Femur (tissue), 1 donor: ENCODE data around the gene NF1.
"Not testable (repeated sequence)": the region's sequence is repeated elsewhere in the genome, so short reads cannot be mapped to it uniquely, and the experiment has no call there.

Experiments used
- DNase-seq: peaks from one replicate; pipeline ENCODE4 v3.0.0-alpha.2; 2017

Gene NF1, protein sequence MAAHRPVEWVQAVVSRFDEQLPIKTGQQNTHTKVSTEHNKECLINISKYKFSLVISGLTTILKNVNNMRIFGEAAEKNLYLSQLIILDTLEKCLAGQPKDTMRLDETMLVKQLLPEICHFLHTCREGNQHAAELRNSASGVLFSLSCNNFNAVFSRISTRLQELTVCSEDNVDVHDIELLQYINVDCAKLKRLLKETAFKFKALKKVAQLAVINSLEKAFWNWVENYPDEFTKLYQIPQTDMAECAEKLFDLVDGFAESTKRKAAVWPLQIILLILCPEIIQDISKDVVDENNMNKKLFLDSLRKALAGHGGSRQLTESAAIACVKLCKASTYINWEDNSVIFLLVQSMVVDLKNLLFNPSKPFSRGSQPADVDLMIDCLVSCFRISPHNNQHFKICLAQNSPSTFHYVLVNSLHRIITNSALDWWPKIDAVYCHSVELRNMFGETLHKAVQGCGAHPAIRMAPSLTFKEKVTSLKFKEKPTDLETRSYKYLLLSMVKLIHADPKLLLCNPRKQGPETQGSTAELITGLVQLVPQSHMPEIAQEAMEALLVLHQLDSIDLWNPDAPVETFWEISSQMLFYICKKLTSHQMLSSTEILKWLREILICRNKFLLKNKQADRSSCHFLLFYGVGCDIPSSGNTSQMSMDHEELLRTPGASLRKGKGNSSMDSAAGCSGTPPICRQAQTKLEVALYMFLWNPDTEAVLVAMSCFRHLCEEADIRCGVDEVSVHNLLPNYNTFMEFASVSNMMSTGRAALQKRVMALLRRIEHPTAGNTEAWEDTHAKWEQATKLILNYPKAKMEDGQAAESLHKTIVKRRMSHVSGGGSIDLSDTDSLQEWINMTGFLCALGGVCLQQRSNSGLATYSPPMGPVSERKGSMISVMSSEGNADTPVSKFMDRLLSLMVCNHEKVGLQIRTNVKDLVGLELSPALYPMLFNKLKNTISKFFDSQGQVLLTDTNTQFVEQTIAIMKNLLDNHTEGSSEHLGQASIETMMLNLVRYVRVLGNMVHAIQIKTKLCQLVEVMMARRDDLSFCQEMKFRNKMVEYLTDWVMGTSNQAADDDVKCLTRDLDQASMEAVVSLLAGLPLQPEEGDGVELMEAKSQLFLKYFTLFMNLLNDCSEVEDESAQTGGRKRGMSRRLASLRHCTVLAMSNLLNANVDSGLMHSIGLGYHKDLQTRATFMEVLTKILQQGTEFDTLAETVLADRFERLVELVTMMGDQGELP (N-terminal part only)

DNA sequence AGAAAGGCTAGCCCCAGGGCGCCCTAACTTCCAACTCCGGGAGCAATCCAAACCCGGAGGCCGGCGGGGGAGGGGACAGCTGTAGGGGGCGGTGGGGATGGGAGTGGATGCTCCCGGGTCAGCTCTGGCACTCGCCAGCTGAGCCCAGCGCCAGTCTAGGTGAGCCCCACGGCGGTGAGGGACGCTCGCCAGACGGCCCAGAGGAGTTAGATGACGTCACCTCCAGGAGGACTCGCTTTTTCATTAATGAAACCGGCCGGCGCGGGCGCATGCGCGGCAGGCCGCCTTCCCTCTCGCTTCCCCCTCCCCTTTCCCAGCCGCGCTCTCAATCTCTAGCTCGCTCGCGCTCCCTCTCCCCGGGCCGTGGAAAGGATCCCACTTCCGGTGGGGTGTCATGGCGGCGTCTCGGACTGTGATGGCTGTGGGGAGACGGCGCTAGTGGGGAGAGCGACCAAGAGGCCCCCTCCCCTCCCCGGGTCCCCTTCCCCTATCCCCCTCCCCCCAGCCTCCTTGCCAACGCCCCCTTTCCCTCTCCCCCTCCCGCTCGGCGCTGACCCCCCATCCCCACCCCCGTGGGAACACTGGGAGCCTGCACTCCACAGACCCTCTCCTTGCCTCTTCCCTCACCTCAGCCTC lies at the start of gene NF1:
TSS of gene NF1 (plus strand) at position 378 of the 636 bp plus-strand sequence. CDS start 333 bp downstream, outside the sequence.
- DNase-seq, result peak; percentile 97

DNA sequence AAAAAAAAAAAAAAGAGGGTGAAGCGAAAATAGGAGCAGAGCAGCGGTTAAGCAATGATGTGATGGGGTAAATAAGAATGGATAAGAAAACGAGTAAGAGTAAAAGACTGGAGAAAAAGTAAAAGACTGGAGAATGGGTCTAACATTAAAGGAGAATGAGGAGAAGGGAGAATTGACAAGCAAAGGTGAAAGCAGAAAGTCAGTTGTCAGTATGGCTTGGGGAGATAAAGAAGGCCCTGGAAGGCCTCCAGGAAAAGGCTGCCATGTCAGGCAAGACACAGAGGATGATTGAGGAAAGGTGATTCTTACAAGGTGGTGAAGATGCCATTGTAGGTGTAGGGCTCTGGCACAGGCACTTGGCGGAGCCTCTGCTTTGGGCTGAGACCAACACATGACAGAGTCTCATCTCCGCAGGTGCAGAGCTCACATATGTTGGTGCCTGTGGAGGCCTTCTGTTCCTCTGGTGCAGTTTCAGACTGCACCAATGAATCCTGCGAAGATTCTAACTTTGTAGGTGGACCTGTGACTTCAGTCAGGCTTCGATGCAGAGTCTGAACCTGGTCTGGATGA lies 47.8 kb upstream of the NF1 start:
- DNase-seq, result not testable (repeated sequence)

DNA sequence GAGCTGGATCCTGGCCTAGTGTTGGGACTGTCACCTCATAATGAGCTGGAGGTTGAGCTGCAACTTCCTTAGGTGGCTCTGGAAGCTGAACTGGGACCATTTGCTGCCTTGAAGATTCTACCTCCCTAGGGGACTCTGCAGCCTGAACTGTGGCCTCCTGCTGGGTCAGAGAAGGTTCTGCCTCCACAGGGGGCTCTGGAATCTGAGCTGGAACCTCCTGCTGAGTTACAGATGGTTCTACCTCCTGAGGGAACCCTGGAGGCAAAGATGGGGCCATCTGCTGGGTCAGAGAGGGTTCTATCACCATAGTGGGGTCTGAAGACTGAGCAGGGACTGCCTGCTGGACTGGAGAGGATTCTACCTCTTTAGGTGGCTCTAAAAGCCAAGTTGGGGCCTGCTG lies 46.6 kb upstream of the NF1 start:
- no peak for DNase-seq

DNA sequence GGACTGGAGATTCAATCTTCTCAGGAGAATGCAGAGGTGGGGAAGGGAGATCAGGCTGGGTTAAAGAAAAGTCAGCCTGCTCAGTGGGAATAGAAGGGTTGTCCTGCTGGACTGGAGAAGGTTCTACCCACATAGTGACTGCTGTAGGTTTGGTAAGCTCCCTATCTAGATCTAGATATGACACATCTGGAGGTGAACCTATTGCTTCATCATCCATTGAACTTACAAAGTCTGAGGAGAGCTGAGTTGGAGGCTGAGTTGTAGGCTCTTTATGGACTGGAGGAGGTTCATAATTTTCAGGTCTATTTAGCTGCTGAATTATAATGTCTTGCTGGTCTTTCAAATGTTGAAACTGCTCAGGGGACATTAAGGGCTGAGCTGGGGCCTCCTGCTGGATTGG lies 46.0 kb upstream of the NF1 start:
- no peak for DNase-seq

DNA sequence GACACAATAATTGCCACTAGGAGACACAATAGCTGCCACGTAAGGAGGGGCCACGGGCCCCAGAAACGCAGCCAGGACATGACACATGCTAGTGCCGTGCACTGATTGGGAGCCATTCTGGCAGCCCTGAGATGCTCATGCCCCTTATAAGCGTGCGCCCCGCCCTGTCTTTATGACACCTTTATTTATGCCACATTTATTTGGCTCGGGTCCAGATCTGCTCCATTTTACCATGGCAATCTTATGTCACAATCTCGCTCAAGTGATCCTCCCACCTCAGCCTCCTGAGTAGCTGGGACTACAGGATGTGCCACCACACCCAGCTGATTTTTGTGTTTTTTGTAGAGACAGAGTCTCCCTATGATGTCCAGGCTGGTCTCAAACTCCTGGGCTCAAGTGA lies 43.8 kb upstream of the NF1 start:
- no peak for DNase-seq

DNA sequence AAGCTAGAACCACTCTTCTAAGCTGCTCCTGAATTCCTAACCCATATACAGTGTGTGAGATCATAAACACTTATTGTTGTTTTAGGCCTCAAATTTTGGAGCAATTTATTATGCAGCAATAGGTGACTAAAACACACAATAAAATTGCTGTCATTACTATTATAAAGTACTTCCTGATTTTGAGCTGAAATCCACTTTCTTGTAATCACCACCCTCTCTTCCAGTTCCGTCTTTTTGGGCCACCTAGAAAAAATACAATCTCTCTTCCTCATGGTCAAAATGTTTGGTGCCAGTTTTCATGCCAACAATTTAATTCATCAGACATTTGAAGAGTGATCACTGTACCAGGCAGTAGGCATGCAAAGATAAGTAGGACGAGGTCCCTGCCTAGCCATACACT lies 43.3 kb upstream of the NF1 start:
- DNase-seq, result no peak

DNA sequence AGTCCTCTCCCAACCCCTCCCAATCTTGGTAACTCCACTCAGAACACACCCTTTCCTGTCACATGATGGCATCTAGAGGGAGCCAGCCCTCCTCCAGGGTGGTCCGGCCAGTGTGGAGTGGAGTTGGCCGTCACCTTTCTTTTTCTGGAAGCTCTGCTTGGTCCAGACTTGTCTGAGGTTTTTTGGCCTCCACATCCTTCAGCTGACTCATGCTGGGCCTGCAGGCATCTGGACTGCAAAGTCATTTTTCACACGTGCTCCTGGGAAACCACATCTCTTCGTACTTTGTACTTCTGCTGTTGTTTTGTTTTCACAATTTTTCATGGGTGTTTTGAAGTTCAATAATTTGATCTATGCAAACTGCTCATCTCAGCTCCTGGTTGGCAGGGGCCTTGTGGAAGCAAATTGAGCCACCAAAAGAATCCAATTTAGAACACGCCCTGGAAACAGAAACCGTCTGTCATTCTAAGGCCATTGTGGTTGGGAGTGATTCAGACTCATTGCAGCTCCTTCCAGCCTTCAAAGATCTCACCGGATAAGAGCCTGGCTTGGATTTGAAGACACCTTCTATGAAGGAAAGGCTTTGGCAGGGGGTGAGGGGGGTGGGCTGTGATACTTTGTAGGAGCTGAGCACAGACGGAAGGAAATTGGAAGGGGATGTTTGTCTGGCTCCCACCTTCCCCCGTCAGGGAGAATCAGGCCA lies 42.4 kb upstream of the NF1 start:
- DNase-seq, result peak; percentile 79

DNA sequence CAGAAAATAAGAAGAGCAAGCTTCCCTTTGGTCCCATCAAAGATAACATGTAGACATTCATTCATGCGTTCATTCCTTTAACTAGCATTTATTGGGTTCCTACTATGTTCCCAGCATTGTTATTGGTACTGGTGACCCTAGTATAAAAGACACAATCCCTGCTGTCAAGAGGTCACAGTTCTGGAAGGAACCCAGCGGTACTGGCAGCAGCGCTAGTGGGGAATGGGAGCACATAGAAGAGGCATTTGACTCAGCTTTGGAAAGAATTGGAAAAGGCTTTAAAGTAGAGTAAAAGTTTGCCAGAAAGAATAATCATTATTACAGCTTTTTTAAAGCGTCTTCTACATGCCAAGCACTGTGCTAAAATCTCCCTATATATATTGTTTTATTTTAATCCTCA lies 41.7 kb upstream of the NF1 start:
- no peak for DNase-seq

DNA sequence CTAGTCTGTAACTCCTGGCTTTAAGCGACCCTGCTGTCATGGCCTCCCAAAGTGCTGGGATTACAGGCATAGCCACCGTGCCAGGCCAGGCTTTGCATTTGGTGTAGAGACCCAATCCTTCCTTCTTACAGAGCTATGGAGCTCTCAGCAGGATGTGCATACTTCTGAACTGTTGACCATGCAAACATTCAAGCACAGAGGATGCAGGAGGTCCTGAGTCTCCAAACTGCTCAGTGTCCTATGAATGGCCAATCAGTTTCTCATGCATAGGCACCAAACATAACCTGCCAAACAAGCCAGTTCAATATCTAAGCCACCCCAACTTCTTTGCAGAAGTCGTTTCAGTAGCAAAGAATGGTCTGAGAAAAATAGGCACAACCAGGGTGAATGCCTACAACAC lies 40.0 kb upstream of the NF1 start:
- DNase-seq, result no peak

DNA sequence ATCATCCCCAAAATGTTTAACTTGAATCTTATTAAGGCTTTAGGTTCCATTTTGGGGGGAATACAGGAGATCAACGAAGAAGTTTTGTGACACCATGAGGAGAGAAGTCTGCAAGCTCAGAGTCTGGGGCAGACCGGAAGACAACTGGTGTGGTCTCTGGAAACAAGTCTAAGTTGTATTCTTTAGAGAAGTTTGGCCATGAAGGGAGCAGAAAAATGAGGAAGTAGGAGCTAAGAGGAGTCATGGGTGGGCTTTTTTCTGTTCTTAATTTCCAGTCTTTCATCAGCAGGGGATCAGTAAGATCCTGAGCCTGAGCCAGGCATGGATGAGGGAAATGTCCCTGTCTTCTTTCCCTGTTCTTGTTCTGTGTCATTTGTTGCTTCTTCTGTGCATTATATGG lies 35.8 kb upstream of the NF1 start:
- DNase-seq, result no peak

DNA sequence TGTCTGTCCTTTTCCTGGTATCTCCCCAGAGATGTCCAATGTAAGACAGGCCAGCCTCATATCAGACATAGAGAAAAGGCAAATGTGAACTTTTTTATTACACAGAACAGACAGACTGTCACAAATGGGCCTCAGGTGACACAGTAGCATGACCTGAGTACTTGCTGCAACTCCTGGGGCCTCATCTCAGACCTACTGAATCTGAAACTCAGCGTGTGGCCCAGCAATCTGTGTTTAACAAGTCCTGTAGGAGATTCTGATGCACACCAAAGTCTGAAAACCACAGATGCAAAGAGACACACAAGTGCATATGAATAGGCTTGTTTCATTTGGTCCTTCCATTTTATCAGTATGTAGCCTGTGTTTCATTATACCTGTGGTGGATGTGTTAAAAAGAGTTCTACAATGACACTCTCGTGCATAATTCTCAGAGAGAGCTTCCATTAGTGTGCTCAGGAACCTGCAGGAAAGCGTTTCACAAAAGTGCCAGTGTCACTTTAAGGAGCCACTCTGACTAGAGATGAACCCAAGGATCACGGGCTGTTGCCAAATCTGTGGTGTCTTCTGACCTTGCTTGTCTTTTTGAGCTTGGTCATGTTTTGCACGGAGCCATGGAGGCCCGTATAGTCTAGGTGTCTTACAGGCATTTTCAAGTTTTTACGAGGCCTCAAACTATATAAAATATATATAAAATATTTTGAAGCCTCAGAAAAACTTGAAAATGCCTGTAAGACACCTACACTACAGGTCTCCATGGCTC lies 33.8 kb upstream of the NF1 start:
- DNase-seq, result no peak

DNA sequence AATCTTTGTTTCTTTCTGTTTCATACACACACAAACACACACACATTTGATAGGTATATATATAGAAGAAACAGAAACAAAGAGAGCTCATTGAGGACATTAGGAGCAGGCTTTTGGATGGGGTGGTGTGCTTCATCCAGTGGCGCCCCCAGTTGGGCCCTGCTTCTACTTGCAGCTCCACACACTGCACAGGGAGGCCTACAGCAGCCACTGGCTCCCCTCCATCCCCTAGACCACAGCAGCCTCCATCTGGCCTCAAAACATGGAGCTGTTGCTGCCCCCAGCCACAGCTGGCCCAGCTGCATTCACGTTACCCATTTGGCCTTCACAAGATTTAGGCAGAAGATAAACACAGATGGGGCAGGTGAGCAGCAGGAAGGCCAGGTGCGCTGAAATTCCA lies 33.1 kb upstream of the NF1 start:
- DNase-seq, result no peak

DNA sequence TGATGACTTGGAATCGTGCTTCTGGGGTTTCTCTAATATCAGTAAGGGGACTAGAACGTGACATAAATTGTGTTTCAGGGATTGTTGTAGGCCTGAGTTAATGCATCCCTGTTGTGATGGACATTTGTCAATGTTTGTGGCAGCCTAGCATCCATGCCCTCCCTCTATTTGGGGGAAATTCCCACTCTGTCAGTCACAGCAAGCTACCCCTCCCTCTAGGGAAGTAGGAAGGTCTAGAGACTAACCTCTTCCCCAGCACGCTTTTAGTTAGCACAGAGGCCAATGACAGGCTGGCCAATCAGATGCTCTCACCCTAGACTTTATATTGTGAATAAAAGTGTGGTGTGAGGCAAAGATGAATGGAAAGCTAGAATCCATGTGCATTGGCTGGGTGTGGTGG lies 32.4 kb upstream of the NF1 start:
- DNase-seq, result no peak

DNA sequence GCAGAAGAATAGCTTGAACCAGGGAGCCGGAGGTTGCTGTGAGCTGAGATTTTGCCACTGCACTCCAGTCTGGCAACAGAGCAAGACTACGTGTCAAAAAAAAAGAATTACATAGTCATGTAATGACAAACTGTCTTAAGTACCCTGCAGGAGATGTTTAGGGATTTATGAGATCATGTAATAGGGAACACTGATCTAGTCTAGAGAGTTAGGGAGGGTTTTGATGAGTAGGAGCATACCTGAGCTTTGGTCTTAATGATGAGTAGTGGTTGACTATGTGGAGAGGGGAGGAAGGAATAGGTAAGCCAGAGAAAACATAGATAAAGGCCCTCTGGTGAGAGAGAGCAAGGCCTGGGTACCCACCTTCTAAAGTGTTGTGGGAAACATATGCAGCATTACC lies 30.1 kb upstream of the NF1 start:
- no peak for DNase-seq

DNA sequence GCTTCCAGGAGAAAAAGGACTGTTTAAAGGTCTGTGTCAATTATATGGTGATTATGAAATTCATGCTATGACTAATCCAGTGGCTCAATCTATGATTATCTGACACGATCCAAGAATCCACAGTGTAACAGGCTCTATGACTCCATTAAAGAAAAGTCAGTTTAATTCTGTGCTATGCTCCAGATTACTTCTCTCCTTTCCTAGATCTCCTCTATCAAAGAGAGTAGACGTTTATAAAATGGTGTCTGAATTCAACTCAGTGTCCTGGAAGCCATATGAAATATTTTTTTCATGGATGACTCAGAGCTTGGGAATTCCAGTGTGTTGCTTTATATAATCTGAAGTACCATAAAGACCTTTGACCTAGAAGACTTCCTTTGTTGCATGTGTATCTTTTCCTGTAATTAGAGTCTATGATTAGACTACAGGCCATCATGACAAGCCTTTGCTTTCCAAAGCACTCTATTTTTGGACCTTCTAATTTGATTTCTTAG lies 27.0 kb upstream of the NF1 start:
- no peak for DNase-seq

DNA sequence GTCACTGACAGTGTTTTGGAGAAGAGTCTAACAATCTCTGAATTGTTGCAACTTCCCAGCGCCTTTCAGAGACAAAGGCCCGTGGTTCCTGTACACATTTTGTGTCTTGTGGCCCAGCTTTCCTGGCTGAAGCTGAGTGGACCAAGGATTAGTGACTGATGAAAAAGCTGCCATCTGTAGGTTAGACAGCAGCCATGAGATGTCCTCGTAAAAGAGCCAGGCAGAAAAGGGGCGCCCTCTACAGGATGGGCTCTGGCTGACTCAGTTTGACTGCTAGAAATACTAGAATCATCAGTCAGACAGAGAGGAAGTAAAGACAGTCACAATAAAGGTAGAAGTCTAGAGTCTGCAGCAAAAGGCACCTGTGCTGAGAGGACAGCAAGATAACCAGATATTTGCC lies 26.5 kb upstream of the NF1 start:
- peak; percentile 29 for DNase-seq

DNA sequence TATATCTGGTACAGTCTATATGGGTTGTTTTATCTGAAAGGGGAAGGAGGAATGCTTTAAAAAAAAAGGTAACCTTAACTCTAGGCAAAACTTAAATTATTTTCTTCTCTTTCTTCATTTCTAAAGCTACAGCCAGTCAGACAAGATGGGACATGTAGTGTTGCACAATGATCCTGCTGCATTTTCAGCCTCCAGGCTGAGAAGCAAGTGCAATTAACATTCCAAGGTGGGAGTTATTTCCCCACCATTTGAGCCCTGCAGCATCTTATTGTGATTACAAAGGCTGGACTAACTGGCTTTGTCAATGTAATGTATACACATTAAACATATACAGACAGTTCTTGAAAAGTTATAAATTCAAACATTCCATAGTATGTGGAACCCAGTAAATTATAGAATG lies 22.6 kb upstream of the NF1 start:
- DNase-seq, result no peak

DNA sequence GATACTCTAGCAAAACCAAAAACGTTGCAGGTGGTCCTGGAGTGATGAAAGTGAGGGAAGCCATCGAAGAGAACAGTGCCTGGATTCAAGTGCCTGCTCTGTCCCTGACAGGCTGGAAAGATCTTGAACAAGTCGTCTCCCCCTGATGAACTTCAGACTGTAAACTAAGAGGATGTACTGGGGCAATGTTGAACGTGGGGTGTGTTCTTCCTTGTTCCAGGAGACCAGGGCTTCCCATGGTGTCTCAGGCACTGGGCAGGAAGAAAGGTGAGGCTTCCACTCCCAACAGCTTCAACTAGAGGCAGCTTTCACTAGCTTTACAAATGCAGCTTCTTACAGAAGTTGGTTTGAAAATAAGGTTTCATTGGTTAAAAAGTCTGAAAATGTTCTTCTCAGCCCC lies 21.4 kb upstream of the NF1 start:
- no peak for DNase-seq

DNA sequence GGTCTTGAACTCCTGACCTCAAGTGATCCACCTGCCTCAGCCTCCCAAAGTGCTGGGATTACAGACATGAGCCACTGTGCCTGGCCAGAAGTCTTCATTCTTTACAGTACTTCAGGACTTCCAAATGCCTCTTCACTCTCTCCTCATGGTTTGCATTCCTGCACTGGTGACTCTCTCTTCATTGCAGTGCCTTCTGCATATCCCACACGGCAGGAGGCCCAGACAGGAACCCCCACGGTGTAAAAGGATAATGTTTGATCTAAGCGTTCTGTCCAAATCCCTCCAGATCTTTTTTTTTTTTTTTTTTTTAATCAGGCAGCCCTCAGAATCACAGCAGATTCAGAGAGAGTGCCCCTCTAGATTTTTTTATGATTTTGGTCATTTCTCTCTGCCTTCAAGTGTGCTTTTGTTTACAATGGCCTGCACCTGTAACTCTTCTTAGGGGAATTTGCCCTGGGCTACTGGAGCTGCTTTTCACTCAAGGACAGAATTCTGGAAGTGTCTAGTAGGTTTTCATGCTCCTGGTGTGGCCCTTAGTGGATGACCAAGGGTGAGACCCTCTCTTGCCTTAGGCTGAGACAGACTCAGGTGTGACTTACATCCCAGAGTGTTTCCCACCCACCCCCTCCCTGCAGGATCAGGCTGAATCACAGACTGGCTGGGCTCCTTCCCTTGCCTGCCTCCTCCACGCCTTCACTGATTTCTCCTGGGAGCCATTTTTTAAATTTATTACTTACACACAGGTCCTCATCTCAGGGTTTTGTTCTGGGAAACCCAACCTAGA lies 19.8 kb upstream of the NF1 start:
- DNase-seq, result no peak

DNA sequence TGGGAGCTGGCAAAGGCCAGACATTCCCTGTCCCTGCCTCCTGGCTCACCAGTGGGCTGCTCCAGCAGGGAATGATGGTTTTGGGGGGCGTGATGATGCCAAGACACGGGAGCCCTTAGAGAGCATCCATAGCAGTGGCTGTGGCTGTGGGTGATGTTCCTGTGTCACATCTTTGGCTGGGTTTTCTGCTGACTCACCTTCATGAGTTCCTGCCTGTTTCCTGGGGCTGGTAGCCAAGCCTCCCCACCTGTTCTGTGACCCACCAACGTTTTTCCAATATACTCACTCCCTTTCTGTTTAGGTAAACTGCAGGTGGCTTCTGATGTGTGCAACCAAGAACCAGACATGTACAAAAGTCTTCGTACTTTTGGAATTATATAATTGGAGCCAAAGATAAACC lies 16.5 kb upstream of the NF1 start:
- DNase-seq, result no peak
